Stomach smooth muscle (tissue), 2 donors: ENCODE results near the gene GPC5.
A peak's percentile ranks its signal among the peaks of the same experiment; 100 is the strongest.
"Not testable (repeated sequence)": the region's sequence is repeated elsewhere in the genome, so short reads cannot be mapped to it uniquely, and the experiment has no call there.

ENCODE experiments used
- H3K27ac ChIP-seq: one replicate; pipeline ENCODE4 v1.7.0; 2013; ENCODE audit warnings: mild to moderate bottlenecking, low read length, inconsistent platforms
- H3K27me3 ChIP-seq, 2 donors: one replicate each; pipeline ENCODE4 v1.7.0; 2013; ENCODE audit warnings: low read length in 2 of 2; ENCODE audit not compliant: insufficient read depth in 2 of 2, control insufficient read depth in 1 of 2
- H3K36me3 ChIP-seq, 2 donors: one replicate each; pipeline ENCODE4 v1.7.0; 2013; ENCODE audit warnings: low read length in 2 of 2; ENCODE audit not compliant: control insufficient read depth in 2 of 2, insufficient read depth in 2 of 2
- H3K4me1 ChIP-seq: one replicate; pipeline ENCODE4 v1.7.0; 2013; ENCODE audit warnings: low read length; ENCODE audit not compliant: control insufficient read depth, insufficient read depth
- H3K4me3 ChIP-seq, 2 donors: one replicate each; pipeline ENCODE4 v1.7.0; 2013; ENCODE audit warnings: low read length in 2 of 2
- H3K9ac ChIP-seq, 2 donors: one replicate each; pipeline ENCODE4 v1.7.0; 2013; ENCODE audit warnings: low read length in 2 of 2, mild to moderate bottlenecking in 1 of 2
- H3K9me3 ChIP-seq, 2 donors: one replicate each; pipeline ENCODE4 v1.7.0; 2013; ENCODE audit warnings: low read length in 2 of 2; ENCODE audit not compliant: control insufficient read depth in 2 of 2
- donor health status: healthy.
- donor health status: Pancreatic carcinoma.

GPC5 gene

DNA sequence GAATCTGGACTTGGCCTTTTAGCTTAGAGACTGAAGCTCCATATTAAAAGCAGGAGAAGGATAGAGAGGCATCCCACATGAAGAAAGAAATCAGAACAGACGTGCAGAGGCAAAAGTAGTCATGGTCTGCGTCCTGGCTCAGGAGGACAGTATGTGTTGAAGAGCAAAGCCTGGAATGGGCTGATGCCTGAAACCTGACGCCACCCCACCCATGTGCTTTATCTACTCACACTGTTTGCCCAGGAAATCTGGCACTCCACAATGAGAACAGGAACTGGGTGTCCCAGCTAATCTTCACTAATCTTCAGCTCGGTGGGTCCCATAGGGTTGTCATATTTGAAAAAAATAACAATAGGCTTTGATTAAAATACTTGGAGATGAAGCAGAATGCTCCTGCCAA lies 1279.2 kb downstream of the GPC5 start:
- Histone ChIP-seq H3K4me3 (no peak overlapping the region), H3K36me3 (no peaks in the 10 kb centered on the region), H3K27ac (no peak overlapping the region), H3K27me3 (no peaks in the 10 kb centered on the region), H3K9ac (no peak overlapping the region), H3K4me1 (no peaks in the 10 kb centered on the region), H3K9me3 (no peaks in the 10 kb centered on the region)

DNA sequence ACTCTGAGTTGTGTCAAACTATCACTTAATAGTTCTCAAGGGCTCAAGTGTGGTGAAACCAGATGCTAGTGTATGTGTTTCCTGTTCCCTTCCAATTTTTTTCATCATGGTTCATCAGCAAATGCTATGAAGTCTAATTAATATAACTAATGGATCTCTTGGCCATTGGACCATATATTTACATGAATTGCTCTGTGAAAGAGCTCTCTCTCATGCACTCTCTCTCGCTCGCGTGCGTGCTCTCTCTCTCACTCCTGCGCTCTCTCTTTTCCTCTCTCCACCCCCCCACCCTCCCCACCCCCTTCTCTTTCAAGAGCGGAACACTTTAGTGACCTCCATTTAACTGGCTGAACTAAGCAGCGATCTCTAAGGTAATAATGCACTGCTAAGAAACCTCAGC lies 1281.2 kb downstream of the GPC5 start:
- H3K4me1 ChIP-seq, result no peaks in the 10 kb centered on the region
- H3K27me3 ChIP-seq, result no peaks in the 10 kb centered on the region
- H3K9me3 ChIP-seq, result no peaks in the 10 kb centered on the region
- no peak overlapping the region for H3K4me3 ChIP-seq
- no peaks in the 10 kb centered on the region for H3K36me3 ChIP-seq
- no peak overlapping the region for H3K27ac ChIP-seq
- no peak overlapping the region for H3K9ac ChIP-seq

DNA sequence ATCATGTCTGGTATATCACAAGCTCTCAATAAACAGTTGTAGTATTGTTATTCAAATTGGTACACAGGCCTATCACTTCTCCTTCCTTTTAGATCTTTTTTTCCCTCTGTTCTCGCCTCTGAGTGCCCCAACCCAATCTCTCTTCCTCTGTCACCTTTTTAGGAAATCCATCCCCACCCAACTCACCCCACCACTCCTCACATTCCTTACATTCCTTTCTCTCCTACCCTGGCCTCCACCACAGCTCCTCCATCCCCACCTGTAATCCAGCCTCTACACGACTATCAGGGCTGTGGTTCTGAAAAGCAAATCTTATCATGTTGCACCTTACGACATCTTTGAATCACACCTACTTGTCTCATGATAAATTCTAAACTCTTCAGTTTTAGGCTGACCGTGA lies 1282.8 kb downstream of the GPC5 start:
- Histone ChIP-seq H3K9ac (no peak overlapping the region), H3K27me3 (no peaks in the 10 kb centered on the region), H3K27ac (no peak overlapping the region), H3K4me1 (no peaks in the 10 kb centered on the region), H3K36me3 (no peaks in the 10 kb centered on the region), H3K4me3 (no peak overlapping the region), H3K9me3 (no peaks in the 10 kb centered on the region)

DNA sequence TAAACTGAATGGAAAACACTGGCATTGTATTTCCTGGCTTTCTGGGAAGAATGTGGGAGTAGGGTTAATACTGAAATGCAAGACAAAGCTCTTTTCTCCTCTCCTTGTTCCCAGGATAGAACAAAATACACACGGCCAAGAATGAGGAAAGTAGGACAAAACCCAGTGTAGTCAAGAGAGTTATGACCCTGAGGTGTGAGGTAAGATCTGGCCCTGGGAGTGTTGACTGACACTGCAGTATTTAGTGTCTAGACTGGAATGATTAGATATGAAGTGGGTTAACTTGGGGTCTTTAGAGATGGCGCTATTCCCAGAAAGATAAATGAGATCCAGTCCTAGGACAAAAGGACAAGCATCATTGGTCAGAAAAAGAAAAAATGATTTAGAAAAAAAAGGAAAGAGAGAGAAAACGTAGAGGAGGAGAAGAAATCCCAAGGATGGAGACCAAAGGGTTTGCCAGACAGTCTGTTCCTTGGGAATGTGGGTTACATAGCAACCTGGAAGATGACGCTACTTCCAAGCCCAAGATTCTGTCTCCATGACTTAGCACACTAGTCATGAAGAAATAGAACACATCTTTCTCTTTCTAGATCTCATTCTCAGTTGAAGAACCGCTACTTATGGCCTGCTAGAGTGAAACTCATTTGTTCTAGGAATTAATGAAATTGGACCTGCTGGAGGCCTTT lies 1284.6 kb downstream of the GPC5 start:
- no peaks in the 10 kb centered on the region for H3K4me1 ChIP-seq
- H3K27ac ChIP-seq, result no peak overlapping the region
- no peak overlapping the region for H3K9ac ChIP-seq
- H3K36me3 ChIP-seq, result no peaks in the 10 kb centered on the region
- no peaks in the 10 kb centered on the region for H3K27me3 ChIP-seq
- H3K4me3 ChIP-seq, result no peak overlapping the region
- no peaks in the 10 kb centered on the region for H3K9me3 ChIP-seq

DNA sequence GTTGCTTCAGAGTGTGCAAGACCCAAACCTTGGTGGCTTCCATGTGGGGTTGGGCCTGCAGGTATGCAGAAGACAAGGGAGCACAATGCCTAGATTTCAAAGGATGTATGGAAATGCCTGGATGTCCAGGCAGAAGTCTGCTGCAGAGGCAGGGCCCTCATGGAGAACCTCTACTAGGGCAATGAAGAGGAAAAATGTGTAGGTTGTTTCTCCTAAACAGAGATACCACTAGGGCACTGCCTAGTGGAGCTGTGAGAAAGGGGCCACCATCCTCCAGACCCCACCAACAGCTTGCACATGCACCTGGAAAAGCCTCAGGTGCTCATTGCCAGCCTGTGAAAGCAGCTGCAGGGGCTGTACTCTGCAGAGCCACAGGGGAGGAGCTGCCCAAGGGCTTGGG lies 1295.6 kb downstream of the GPC5 start:
- Histone ChIP-seq H3K36me3 (no peaks in the 10 kb centered on the region), H3K4me1 (no peaks in the 10 kb centered on the region), H3K9me3 (peaks cover 2 to 4% of the 10 kb centered on the region in 2 donors), H3K27me3 (no peaks in the 10 kb centered on the region), H3K4me3 (no peak overlapping the region), H3K27ac (no peak overlapping the region), H3K9ac (no peak overlapping the region)

DNA sequence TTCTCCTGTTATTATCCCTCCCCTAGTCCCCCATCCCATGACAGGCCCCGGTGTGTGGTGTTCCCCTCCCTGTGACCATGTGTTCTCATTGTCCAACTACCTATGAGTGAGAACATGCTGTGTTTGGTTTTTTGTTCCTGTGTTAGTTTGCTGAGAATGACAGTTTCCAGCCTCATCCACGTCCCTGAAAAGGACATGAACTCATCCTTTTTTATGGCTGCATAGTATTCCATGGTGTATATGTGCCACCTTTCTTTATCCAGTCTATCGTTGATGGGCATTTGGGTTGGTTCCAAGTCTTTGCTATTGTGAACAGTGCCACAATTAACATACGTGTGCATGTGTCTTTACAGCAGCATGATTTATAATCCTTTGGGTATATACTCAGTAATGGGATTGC lies 1297.4 kb downstream of the GPC5 start:
- not testable (repeated sequence) for H3K9ac ChIP-seq, H3K27ac ChIP-seq, H3K36me3 ChIP-seq, H3K9me3 ChIP-seq, H3K27me3 ChIP-seq, H3K4me3 ChIP-seq, H3K4me1 ChIP-seq

DNA sequence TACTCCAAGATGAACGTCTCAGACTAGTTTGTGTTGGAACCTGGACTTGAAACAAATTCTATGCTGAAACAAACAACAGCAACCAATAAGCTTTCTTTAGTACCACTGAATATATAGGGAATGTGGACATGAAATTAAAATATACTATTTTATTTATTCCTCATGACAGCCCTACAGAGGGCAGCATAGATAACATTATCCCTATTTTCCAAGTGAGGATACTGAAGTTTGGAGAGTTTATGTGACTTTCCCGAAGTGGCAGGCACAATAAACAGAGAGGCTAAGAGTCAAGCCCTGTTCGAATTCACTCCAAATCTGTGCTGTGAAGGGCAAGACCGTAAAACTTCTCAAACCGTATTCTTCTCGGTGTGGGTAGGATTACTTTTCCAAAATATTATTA lies 1318.3 kb downstream of the GPC5 start:
- no peaks in the 10 kb centered on the region for H3K36me3 ChIP-seq
- H3K27me3 ChIP-seq, result no peaks in the 10 kb centered on the region
- H3K4me3 ChIP-seq, result peak overlapping the region in 1 of 2 donors; percentile 30
- H3K4me1 ChIP-seq, result no peaks in the 10 kb centered on the region
- no peak overlapping the region for H3K9ac ChIP-seq
- H3K9me3 ChIP-seq, result no peaks in the 10 kb centered on the region
- H3K27ac ChIP-seq, result no peak overlapping the region

DNA sequence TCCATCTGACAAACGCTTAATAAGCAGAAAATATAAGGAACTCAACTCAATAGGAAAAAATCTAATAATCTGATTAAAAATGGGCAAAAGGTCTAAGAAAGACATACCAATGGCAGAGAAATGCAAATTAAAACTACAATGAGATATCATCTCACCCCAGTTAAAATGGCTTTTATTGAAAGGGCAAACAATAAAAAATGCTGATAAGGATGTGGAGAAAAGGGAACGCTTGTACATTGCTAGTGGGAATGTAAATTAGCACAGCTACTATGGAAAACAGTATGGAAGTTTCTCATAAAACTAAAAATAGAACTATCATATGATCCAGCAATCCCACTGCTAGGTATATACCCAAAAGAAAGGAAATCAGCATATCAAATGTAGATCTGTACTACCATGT lies 1319.4 kb downstream of the GPC5 start:
- Histone ChIP-seq H3K36me3 (no peaks in the 10 kb centered on the region), H3K9ac (no peak overlapping the region), H3K4me3 (no peak overlapping the region), H3K4me1 (no peaks in the 10 kb centered on the region), H3K9me3 (no peaks in the 10 kb centered on the region), H3K27me3 (no peaks in the 10 kb centered on the region), H3K27ac (no peak overlapping the region)

DNA sequence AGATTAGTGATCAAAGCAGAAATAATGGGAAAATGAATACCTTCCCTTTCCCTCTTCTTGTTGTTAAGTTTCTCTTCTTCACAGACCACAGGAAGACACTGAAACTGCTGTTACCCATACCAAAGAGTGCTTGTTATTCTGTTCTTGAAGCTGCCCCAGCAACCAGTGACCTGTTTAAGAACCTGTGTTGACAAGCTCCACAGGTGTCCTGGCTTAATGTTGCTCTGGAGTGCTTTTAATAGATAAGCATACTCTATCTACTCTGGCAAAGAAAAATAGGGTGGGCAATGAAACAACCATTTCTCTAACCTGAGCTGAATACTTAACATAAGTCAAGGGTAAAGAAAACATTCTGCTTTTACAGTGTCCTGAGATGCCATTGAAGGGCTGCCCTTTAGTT lies 1321.4 kb downstream of the GPC5 start:
- Histone ChIP-seq H3K27me3 (no peaks in the 10 kb centered on the region), H3K27ac (no peak overlapping the region), H3K4me3 (no peak overlapping the region), H3K4me1 (no peaks in the 10 kb centered on the region), H3K9me3 (no peaks in the 10 kb centered on the region), H3K9ac (no peak overlapping the region), H3K36me3 (no peaks in the 10 kb centered on the region)

DNA sequence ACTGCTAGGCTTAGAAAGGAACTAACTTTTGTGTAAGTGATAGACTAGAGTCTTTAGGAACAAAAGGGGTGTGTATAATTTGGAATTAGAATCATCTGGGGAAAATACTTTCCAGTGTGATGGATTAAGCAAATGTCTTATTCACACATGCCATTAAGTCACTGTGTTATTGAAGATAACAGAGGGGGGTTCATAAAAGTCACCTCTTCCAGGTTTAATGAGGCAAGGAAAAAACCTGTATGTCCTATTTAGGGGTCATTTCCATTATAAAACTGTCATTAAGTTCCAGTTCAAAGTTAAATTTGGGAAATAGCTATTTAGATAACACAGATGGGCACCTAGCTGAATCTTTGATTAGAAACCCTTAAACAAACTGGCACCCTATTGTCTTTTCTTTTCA lies 1323.2 kb downstream of the GPC5 start:
- H3K36me3 ChIP-seq, result no peaks in the 10 kb centered on the region
- H3K4me1 ChIP-seq, result no peaks in the 10 kb centered on the region
- no peak overlapping the region for H3K9ac ChIP-seq
- no peak overlapping the region for H3K27ac ChIP-seq
- H3K4me3 ChIP-seq, result no peak overlapping the region
- H3K27me3 ChIP-seq, result no peaks in the 10 kb centered on the region
- H3K9me3 ChIP-seq, result no peaks in the 10 kb centered on the region

DNA sequence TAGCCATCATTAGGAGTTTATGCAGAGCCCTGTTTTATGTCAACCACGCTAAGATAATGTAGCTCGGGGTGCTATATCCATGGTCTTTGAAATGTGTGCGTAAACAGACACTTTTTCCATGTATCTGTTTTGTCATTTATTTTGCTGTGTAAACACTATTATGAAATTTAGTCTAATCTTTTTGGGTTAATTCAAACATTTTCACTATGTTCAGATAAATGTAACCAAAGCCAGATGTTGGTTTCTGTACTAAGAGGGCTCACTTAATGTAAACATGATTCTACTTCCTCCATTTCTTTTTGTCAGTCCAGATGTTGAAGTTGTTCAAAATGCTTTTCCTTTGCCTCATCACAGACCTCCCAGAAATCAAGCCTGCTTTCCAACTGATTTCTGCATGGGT lies 1328.7 kb downstream of the GPC5 start:
- Histone ChIP-seq H3K27me3 (no peaks in the 10 kb centered on the region), H3K4me1 (no peaks in the 10 kb centered on the region), H3K9ac (no peak overlapping the region), H3K27ac (no peak overlapping the region), H3K4me3 (no peak overlapping the region), H3K9me3 (no peaks in the 10 kb centered on the region), H3K36me3 (no peaks in the 10 kb centered on the region)
